ENCODE data around the gene PI4KB.
"Not testable (repeated sequence)": the region's sequence is repeated elsewhere in the genome, so short reads cannot be mapped to it uniquely, and the experiment has no call there.

The PI4KB gene

GRCh38 chr1:151327223-151327902 lies at the start of gene PI4KB:
TSS of gene PI4KB (minus strand) at chr1:151327416. CDS start at chr1:151316481, 10,935 bp downstream.
- peak; percentile 62 to 81 for DNase-seq (ENCODE audit: low read depth in 2 of 2)

GRCh38 chr1:151373196-151373595 lies 46.0 kb upstream of the PI4KB start:
- DNase-seq (ENCODE audit: low read depth in 2 of 2), result no peak

GRCh38 chr1:151372058-151372934 lies 45.1 kb upstream of the PI4KB start, which contains the start of gene SELENBP1:
TSS of gene SELENBP1 (minus strand) at chr1:151372705. CDS start at chr1:151372641, 64 bp downstream.
- DNase-seq (ENCODE audit: low read depth in 2 of 2), result no peak

- DNase-seq (ENCODE audit: low read depth in 2 of 2), result no peak
Measured at GRCh38 chr1:151371370-151372057, 44.3 kb upstream of the PI4KB start.

- no peak for DNase-seq (ENCODE audit: low read depth in 2 of 2)
Measured at GRCh38 chr1:151370211-151370911, 43.1 kb upstream of the PI4KB start.

DNA sequence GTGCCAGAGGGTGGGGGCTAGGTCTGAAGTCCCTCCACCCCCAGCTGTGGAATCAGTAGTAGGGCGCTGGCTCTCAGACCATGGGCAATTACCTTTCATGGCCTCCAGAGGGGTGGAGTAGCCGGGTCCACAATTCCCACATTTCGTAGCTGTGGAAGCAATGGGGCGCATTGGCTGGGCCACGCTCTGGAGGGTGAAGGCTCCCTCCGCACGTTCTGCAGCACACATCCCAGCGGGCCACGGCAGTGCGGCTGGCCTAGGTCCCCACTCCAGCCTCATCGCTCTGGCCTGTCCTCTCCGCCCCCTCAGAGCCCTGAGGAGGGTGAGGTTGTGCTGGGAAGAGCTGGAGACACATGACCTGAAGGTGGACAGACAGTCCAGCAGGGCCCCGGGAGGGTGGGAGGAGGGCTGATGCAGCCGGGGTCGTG lies 42.4 kb upstream of the PI4KB start:
- no peak for DNase-seq (ENCODE audit: low read depth in 2 of 2)

- DNase-seq (ENCODE audit: low read depth in 2 of 2), result no peak
Measured at GRCh38 chr1:151369302-151369610, 42.0 kb upstream of the PI4KB start.

GRCh38 chr1:151368393-151369301 lies 41.4 kb upstream of the PI4KB start:
- DNase-seq (ENCODE audit: low read depth in 2 of 2), result no peak

DNA sequence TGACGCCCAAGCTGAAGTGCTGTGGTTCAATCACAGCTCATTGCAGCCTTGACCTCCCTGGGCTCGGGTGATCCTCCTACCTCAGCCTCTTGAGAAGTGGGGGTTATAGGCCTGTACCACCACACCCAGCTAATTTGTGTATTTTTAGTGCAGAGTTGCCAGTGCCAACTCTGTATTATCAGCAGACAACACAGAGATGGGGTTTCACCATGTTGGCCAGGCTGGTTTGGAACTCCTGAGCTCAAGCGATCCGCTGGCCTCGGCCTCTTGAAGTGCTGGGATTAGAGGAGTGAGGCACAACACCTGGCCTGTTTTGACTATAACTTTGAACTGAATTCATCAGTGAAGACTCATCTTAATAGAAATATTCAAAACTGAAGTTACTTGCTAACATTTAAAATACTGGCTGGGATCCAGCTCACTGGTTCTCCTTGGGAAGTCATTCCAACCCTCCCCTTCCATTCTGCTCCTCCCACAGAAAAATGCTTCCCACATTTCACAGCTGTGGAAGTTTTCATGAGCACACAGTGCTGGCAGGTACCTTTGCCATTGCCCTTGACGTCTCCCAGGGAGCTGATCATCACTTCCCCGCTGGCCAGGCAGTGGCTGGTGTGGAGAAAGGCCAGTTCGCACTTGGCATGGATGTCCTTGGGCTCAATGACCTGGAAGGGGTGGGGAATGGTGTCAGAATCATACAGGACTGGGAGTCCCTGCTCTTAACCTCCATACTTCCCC lies 40.6 kb upstream of the PI4KB start:
- DNase-seq (ENCODE audit: low read depth in 2 of 2), result no peak

DNA sequence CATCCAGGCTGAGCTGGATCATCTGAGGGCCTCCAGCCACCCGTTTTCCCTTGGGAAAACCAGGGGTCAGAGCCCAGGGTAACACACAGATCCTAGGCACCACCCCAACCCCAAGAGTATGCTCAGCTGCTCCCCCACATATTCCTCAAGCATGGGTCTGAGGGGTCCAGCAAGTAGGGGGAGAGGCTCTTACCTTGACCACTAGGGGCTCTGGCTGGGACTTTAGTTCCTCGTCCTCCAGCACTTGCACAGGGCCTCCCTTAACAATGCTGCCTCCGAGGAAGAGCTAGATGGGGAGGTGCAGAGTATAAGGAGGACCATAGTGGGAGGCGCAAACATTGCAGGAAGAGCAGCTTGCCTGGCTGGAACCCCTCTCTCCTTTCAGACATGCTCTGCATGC lies 37.8 kb upstream of the PI4KB start:
- DNase-seq (ENCODE audit: low read depth in 2 of 2), result no peak

DNA sequence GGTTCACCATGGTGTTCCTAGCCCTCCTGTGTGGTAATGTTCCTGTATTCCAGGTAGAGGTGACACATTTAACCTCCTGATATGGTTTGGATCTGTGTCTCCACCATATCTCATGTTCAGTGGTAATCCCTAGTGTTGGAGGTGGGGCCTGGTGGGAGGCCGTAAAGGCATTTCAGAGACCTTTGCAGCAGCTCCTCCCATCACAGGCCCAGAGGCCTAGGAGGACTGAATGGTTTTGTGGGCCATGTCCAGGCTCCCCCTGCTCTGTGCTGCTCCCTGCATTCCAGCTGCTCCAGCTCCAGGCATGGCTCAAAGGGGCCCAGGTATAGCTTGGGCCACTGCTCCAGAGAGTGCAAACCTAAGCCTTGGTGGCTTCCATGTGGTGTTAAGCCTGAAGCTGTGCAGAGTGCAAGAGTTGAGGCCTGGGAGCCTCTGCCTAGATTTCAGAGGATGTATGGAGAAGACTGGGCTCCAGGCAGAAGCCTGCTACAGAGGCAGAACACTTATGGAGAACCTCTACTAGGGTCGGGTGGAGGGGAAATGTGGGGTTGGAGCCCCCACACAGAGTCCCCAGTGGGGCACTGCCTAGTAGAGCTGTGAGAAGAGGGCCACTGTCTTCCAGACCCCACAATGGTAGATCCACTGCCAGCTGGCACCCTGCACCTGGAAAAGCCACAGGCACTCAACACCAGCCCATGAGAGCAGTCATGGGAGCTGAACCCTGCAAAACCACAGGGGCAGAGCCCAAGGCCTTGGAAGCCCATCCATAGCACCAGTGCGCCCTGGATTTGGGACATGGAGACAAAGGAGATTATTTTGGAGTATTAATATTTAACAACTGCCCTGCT lies 35.3 kb upstream of the PI4KB start:
- DNase-seq (ENCODE audit: low read depth in 2 of 2), result no peak

DNA sequence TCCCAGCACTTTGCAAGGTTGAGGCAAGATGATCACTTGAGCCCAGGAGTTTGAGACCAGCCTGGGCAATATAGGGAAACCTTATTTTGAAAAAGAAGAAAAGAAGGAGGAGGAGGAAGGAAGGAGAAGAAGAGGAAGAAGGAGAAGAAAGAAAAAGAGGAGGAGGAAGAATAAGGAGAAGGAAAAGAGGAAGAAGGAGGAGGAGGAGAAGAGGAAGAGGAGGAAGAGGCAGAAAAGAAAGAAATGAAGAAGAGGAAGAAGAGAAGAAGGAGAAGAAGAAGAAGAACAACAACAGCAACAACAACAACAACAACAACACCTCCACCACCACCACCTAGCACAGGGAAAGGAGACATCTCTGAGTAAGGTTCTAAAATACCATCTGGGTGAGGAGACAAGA lies 34.7 kb upstream of the PI4KB start:
- no peak for DNase-seq (ENCODE audit: low read depth in 2 of 2)

- no peak for DNase-seq (ENCODE audit: low read depth in 2 of 2)
Measured at GRCh38 chr1:151356696-151357095, 29.5 kb upstream of the PI4KB start.

GRCh38 chr1:151352021-151352718 lies 25.0 kb upstream of the PI4KB start:
- no peak for DNase-seq (ENCODE audit: low read depth in 2 of 2)

GRCh38 chr1:151350323-151350722 lies 23.1 kb upstream of the PI4KB start:
- DNase-seq (ENCODE audit: low read depth in 2 of 2), result not testable (repeated sequence)

- no peak for DNase-seq (ENCODE audit: low read depth in 2 of 2)
Measured at GRCh38 chr1:151347523-151348246, 20.5 kb upstream of the PI4KB start.

DNA sequence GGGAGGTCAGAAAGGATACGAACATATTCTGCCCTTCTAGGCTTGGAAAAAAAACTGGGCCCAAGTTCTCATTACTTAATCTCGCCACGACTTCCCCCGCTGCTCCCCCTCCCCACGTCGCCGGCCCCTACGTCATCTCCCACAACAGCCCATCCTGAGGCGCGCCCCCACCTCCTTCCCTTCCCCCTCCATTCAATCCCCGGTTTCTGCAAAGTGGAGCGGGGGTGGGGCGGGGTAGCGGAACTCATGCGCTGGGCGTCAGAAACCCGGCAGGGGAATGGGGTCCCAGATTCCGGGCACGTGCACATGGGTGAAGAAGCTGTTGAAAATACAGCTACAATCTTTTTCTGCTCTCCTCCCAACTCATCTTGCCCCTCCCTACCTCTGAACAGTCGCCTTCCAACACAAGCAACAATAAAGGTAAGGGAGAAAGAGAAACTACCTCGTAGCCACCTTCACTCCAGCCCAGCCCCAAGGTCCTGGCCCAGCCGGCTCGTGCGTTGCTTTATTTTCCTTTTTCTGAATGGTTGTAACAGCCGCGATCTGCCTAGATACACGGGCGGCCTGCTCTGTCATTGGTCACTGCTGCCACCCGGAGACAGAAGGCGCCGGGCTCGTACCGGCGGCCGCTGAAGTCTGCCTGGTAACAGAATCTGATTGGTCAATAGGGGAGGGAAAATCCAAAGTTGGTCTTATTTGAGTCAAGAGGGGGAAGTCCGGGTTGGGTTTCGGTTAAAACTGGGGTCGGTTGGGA lies 19.7 kb upstream of the PI4KB start, which contains the start of gene RFX5:
TSS of gene RFX5 (minus strand) at position 484 of the 754 bp plus-strand sequence. CDS start 932 bp downstream, outside the sequence.
- DNase-seq (ENCODE audit: low read depth in 2 of 2), result peak; percentile 85 to 90

All from stimulated activated CD8-positive, alpha-beta memory T cell treated with anti-CD3 and anti-CD28 coated beads, Interleukin-15, amount 100 ng/mL, for 4 hours (primary cell).